NCI-H345 treated with DMSO at 0.1 percent for 48 hours (cell line): ENCODE data around the gene FAM8A1.

Experiments used
- DNase-seq: peaks from one replicate; lab custom pipeline; 2025; ENCODE audit not compliant: unreplicated experiment; lab: John Stamatoyannopoulos, UW

Gene FAM8A1

GRCh38 chr6:17653198-17653882, 53.2 kb downstream of the FAM8A1 start:
- DNase-seq, result no peak

DNA sequence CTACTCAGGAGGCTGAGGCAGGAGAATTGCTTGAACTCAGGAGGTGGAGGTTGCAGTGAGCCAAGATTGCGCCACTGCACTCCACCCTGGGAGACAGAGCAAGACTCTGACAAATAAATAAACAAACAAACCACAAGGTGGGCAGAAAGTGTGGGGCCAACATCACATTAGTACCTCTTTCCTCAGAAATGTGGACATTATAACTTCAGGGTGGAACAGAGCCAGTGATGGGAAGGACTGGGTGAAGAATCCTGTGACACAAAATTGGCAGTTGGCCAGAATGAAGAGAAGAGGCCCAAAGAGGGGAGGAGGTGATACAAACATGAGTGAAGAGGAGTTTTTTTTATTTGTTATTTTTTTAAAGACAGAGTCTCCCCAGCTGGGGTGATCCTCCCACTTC, 56.0 kb downstream of the FAM8A1 start:
- no peak for DNase-seq

DNA sequence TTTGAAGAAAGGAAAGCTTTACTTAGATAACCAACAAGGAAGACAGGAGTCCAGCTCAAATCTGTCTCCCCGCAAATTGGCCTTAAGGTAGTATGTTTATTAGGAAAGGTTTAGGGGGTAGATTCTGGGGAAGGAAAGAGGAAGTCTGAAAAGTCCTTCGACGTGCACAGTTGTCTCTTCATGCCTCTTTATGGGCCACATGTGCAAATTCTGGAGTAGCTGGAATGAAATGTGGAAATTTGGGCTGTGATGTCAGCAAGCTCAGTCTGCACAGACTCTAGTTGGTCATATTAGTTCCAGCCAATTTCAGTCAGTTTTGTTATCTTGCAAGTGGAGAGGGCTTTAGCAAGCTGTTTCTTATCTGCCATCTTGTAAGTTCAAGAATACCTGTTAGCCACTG, 56.5 kb downstream of the FAM8A1 start:
- DNase-seq, result no peak
